Smooth muscle cell (in vitro differentiated cells): Measurements from ENCODE around the gene PIEZO1. TPM values are rescaled to one million over a fixed set of nuclear protein-coding genes. Genes with fewer than 3 reads are reported as not detected.

Source experiments
- DNase-seq: peaks from one replicate; lab custom pipeline; 2025; ENCODE audit not compliant: unreplicated experiment; lab: John Stamatoyannopoulos, UW
- H2AFZ ChIP-seq: fragments of 200-600 bp; sonication (generic); 2 replicates; pipeline ENCODE4 v1.6.0; 2016; ENCODE audit warnings: antibody characterized with exemption, low read depth, mild to moderate bottlenecking
- H3F3A ChIP-seq: fragments of 200-600 bp; sonication (generic); 2 replicates; pipeline ENCODE4 v1.6.0; 2017; ENCODE audit warnings: antibody characterized with exemption, low read depth
- H3K27ac ChIP-seq: fragments of 200-600 bp; sonication (generic); 2 replicates; pipeline ENCODE4 v1.5.1; 2016; ENCODE audit warnings: low read depth, mild to moderate bottlenecking
- H3K27me3 ChIP-seq: fragments of 200-600 bp; sonication (generic); 2 replicates; pipeline ENCODE4 v1.6.1; 2016; ENCODE audit warnings: low read depth, mild to moderate bottlenecking
- H3K36me3 ChIP-seq: fragments of 200-600 bp; sonication (generic); 2 replicates; pipeline ENCODE4 v1.5.1; 2016; ENCODE audit warnings: low read depth
- H3K4me1 ChIP-seq: fragments of 200-600 bp; sonication (generic); 2 replicates; pipeline ENCODE4 v1.5.1; 2016; ENCODE audit warnings: low read depth
- H3K4me2 ChIP-seq: fragments of 200-600 bp; sonication (generic); 2 replicates; pipeline ENCODE4 v1.6.0; 2016; ENCODE audit warnings: mild to moderate bottlenecking
- H3K4me3 ChIP-seq: fragments of 200-600 bp; sonication (generic); 2 replicates; pipeline ENCODE4 v1.5.1; 2016; ENCODE audit warnings: mild to moderate bottlenecking
- H3K79me2 ChIP-seq: fragments of 200-600 bp; sonication (generic); 2 replicates; pipeline ENCODE4 v1.6.0; 2016; ENCODE audit warnings: low read depth, mild to moderate bottlenecking
- H3K9ac ChIP-seq: fragments of 200-600 bp; sonication (generic); 2 replicates; pipeline ENCODE4 v1.6.0; 2016; ENCODE audit warnings: low read depth
- H3K9me3 ChIP-seq: fragments of 200-600 bp; sonication (generic); replicated peaks from 2 replicates; pipeline ENCODE4 v1.5.1; 2016; ENCODE audit warnings: low read depth
- H4K20me1 ChIP-seq: fragments of 200-600 bp; sonication (generic); 2 replicates; pipeline ENCODE4 v1.6.0; 2016; ENCODE audit warnings: low read depth
- WGBS: methylation state at CpG from one replicate; pipeline ENCODE4 v1.1.7; 2016; ENCODE audit warnings: low lambda C conversion rate; 5-methylcytosine and 5-hydroxymethylcytosine counted together
- polyA plus RNA-seq: library from polyadenylated mRNA; unstranded; fragments of >200 nt; fragmentation: Nextera tagmentation; extraction: Ambion mirVana; gene quantifications from 2 replicates; pipeline ENCODE4 v1.2.1, GENCODE V29; 2016
- total RNA-seq: library from RNA; depleted of rRNA; stranded (reverse); fragments of >200 nt; gene quantifications from 2 replicates; pipeline ENCODE4 v1.2.3, GENCODE V29; 2014
- TF ChIP-seq, protein P1 (sequence below): fragments of 200-600 bp; sonication (generic); IDR thresholded peaks from 2 replicates; pipeline ENCODE4 v1.5.1; 2017; ENCODE audit warnings: borderline replicate concordance, mild to moderate bottlenecking, antibody characterized with exemption; ENCODE audit not compliant: insufficient read depth, poor library complexity, severe bottlenecking

Gene PIEZO1
- total and polyA plus RNA-seq, 2 experiments from 2014 or later: 62.1 to 70.9 TPM

DNA sequence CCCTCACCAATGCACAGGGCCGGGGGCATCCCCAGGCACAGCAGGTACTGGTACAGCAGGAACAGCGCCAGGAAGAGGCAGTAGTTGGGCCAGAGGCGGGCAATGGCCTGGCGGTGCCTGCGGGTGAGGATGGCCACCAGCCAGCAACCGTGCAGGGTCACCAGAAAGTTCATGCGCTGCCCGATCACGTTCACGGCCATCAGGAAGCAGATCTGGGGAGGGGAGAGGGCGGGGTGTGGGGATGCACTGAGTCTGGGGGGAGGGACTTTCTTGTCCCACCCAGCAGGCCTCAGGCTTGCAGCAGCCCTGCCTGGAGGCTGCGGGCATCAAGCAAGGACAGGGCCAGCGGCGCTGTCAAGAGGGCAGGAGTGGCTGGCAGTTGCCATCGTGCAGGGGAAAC lies 53.3 kb downstream of the PIEZO1 start:
- Histone ChIP-seq H3K4me3 (no peak overlapping the region), H3K4me1 (no peaks in the 10 kb centered on the region), H2AFZ (no peak overlapping the region), H3K79me2 (no peaks in the 10 kb centered on the region), H3K4me2 (no peak overlapping the region), H4K20me1 (peaks cover 14% of the 10 kb centered on the region), H3K9ac (no peak overlapping the region), H3K27me3 (no peaks in the 10 kb centered on the region), H3K9me3 (no peaks in the 10 kb centered on the region), H3K27ac (no peak overlapping the region), H3K36me3 (no peaks in the 10 kb centered on the region), H3F3A (no peaks in the 10 kb centered on the region)
- WGBS: 93% methylated on average over 15 of the region's 15 CpGs
- TF ChIP-seq, protein P1, sequence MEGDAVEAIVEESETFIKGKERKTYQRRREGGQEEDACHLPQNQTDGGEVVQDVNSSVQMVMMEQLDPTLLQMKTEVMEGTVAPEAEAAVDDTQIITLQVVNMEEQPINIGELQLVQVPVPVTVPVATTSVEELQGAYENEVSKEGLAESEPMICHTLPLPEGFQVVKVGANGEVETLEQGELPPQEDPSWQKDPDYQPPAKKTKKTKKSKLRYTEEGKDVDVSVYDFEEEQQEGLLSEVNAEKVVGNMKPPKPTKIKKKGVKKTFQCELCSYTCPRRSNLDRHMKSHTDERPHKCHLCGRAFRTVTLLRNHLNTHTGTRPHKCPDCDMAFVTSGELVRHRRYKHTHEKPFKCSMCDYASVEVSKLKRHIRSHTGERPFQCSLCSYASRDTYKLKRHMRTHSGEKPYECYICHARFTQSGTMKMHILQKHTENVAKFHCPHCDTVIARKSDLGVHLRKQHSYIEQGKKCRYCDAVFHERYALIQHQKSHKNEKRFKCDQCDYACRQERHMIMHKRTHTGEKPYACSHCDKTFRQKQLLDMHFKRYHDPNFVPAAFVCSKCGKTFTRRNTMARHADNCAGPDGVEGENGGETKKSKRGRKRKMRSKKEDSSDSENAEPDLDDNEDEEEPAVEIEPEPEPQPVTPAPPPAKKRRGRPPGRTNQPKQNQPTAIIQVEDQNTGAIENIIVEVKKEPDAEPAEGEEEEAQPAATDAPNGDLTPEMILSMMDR: no peak
- no peak for DNase-seq

DNA sequence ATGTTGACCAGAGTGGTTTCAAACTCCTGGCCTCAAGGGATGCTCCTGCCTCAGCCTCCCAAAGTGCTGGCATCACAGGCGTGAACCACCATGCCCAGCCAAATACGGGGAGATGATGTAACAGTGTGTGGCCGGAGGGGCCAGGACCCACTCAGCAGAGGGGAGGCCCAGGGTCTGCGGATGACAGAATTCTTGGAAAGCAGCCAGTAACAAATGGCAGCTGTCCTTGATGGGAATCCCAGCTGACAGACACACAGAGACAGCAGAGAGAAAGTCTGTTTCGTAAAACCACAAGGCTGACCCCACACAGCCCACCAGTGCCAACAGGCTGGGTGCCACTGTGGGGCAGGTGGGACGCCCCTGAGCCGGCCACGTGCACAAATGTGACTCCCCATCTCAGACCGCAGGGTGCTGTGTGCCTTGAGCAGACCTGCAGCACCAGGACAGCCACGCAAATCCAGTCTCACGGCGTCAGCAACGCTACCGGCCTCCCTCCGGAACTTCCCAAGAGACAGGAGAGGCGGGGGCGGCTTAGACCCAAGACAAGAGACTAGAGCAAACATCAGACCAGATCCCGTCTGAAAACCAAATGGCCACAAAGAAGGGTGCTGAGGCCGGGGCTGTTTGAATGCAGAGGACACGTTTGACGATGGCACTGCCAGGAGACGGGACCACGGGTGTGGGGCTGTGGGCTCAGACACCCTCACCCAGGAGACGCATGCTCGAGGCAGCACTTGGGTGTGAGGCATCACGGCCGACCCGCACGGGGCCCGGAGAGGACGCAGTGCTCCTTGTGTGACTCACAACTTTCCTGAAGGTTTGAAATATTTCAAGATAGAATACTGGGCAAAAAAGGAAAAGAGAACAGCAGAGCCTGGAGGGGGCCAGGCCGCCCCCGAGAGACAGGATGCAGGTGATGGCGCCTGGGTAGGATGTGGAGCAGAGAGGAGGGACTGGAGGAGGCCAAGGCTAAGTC lies 54.1 kb downstream of the PIEZO1 start:
- TF ChIP-seq, protein P1: no peak
- no peaks in the 10 kb centered on the region for H3K27me3 ChIP-seq
- H4K20me1 ChIP-seq: peaks cover 11% of the 10 kb centered on the region
- H3K4me3 ChIP-seq: no peak overlapping the region
- no peaks in the 10 kb centered on the region for H3K9me3 ChIP-seq
- H3K27ac ChIP-seq: no peak overlapping the region
- no peak overlapping the region for H3K4me2 ChIP-seq
- no peaks in the 10 kb centered on the region for H3F3A ChIP-seq
- DNase-seq: no peak
- 89% methylated on average over 34 of the region's 34 CpGs for WGBS
- H3K4me1 ChIP-seq: no peaks in the 10 kb centered on the region
- H2AFZ ChIP-seq: no peak overlapping the region
- no peaks in the 10 kb centered on the region for H3K36me3 ChIP-seq
- H3K79me2 ChIP-seq: no peaks in the 10 kb centered on the region
- no peak overlapping the region for H3K9ac ChIP-seq

DNA sequence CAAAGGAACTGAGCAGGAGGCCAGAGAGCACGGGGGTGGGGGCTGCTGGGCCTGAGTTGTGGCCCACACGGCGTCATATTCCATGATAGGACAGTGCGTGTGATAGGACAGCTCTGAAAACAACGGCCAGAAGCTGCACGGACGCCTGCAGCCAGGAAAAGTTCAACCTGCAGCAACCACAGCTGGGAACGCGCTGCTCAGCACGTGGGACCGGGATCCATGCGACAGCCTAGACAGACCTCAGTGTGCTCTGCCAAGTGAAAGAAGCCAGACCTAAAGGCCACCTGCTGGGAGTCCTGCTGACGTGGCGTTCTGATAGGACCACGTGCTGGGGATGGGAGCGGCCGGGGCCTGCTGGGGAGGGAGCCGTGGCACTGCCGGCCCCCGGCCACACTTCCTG lies 57.1 kb downstream of the PIEZO1 start:
- H3K4me2 ChIP-seq: no peak overlapping the region
- TF ChIP-seq, protein P1: no peak
- no peaks in the 10 kb centered on the region for H3F3A ChIP-seq
- no peaks in the 10 kb centered on the region for H3K79me2 ChIP-seq
- no peaks in the 10 kb centered on the region for H3K9me3 ChIP-seq
- peaks cover 11% of the 10 kb centered on the region for H4K20me1 ChIP-seq
- 91% methylated on average over 20 of the region's 20 CpGs for WGBS
- no peak overlapping the region for H2AFZ ChIP-seq
- no peak for DNase-seq
- H3K36me3 ChIP-seq: no peaks in the 10 kb centered on the region
- H3K27me3 ChIP-seq: no peaks in the 10 kb centered on the region
- H3K9ac ChIP-seq: no peak overlapping the region
- H3K4me3 ChIP-seq: no peak overlapping the region
- H3K27ac ChIP-seq: no peak overlapping the region
- H3K4me1 ChIP-seq: no peaks in the 10 kb centered on the region
